Raji (cell line): Measurements from ENCODE around the gene ZMIZ1.

ENCODE experiments used
- POLR2A ChIP-seq: IDR thresholded peaks from 2 replicates; pipeline ENCODE4 v1.6.1; 2011; ENCODE audit warnings: low read depth, low read length, control low read depth; ENCODE audit not compliant: insufficient read depth

Gene ZMIZ1

GRCh38 chr10:79303631-79304478 is 235.1 kb downstream of the ZMIZ1 start:
- no peak for TF ChIP-seq POLR2A

DNA sequence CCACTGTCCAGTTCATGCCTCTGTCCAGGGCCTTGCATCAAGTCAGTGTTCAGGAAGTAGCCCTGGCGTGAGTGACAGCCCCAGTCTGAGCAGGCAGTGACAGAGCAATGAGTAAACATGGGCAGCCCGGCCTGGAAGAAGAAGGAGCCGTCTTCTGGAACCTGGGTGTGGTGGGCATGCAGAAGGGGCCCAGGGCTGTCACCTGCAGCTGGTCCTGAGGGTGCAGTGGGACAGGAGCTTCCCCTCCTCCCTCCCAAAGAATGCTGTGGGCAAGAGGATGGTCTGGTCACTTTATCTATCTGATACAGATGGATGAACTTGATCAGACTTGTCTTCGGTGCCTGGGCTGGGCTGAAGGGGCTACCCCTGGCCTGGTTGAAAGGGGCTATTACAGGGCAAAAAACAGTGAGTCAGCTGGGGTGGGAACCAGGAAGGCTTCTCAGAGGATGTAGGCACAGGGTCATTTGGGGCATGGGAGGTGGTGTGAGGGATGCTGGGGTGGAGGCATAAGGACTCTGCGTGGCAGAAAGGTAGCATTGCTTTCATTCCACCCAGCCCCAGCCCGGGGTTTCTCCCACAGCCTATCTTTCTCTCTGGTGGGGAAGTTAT is 235.8 kb downstream of the ZMIZ1 start:
- no peak for TF ChIP-seq POLR2A

GRCh38 chr10:79305515-79305914 is 236.7 kb downstream of the ZMIZ1 start:
- TF ChIP-seq POLR2A = no peak

DNA sequence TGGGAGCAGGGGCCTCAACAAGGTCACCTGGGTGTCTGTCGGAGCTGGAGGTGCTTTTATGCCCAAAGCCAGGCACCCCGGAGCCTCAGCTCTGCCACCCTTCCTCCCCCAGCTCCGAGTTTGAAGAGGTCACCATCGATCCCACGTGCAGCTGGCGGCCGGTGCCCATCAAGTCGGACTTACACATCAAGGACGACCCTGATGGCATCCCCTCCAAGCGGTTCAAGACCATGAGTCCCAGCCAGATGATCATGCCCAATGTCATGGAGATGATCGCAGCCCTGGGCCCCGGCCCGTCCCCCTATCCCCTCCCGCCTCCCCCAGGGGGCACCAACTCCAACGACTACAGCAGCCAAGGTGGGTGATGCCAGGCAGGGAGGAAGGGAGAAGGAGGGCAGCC is 237.2 kb downstream of the ZMIZ1 start:
- no peak for TF ChIP-seq POLR2A

DNA sequence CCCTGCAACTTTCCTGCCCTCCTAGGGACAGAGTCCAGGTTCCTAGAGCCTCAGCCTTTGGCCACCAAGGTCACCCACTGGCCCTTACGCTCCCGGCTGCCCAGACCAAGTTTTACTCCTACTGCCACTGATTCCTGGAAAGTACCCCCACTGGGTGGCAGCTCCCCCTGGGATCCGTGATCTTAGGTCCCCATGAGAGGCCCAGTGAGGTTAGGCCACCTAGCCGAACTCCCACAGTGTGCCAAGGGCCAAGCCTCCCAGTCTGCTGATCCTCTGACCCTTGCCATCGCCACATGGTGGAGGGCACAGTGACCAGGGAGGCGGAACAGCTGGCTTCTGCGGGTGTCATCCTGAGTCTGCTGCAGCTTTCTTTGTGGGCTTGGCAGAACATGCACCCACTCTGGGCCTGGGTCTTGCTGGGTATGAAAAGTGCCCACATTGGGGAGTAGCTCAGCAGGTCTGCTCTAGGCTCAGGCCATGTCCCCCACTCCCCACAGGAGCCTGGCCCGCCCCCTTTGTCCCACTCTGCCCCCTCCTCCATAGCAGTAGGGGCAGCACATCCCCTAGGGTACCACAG is 238.0 kb downstream of the ZMIZ1 start:
- no peak for TF ChIP-seq POLR2A

- no peak for TF ChIP-seq POLR2A
Observed at GRCh38 chr10:79308016-79308415, 239.2 kb downstream of the ZMIZ1 start.

GRCh38 chr10:79308969-79309665 is 240.4 kb downstream of the ZMIZ1 start:
- TF ChIP-seq POLR2A = no peak

- no peak for TF ChIP-seq POLR2A
Observed at GRCh38 chr10:79310200-79310865, 241.6 kb downstream of the ZMIZ1 start.

- no peak for TF ChIP-seq POLR2A
Observed at GRCh38 chr10:79310911-79311573, 242.3 kb downstream of the ZMIZ1 start.

DNA sequence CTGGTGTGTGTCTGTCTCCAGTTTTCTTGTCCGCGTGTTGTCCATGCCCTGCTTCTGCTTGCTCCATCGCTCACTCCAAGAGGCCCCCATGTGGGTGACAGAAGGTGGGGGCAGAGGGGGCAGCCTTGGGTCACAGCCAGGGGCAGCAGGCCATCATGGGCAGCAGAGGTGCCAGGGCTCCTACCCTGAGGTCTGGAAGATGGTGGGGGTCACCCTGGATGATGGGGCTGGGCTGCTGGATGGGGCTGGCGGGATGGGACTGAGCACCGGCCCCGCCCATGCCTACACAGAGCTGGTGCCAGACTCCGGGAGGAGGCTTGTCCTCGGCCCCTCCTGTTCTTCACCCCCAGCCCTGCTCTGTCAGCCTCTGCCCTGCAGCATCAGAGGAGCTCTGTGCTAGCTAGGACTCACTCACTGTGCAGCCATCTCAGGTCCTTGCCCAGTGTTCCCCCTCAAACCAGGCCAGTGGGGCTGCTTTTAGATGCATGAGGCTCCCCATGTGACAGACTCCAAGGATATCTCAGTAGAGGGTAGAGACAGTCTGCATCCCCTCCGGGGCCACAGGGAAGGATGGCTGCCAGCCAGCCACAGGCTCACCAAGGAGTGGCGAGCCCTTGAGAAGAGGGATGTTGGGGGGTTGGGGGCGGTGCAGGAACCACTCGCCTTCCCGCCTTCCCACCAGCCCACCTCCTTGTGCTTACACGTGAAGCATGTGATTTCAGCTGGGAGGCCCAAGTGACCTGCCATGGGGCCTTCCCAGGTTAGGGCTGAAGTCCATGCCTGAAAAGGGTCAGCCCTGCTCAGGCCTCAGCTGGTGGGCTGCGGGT is 243.0 kb downstream of the ZMIZ1 start:
- TF ChIP-seq POLR2A = no peak

DNA sequence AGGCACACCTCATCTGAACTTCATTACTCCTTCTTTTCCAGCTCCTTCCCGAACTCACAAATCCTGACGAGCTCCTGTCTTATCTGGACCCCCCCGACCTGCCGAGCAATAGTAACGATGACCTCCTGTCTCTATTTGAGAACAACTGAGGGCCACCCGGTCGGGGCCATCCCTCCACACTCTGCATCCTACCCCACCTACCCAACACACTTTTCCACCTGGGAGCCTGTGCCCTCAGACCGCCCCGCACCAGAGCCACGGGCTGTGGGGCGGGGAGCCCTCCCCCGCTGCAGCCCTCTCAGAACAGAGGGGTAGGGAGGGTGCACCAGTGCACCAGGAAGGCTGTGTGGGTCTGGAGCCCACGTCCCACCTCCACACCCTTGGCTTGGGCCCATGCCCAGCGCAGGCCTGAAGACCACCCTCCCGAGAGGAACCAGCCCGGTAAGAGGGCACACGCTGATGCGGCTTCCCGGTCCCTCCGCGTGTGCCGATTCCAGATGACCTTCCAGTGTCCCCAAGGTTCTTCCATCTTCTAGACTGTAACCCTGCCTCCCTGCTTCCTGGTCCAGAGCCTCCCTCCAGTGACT is 243.9 kb downstream of the ZMIZ1 start:
- TF ChIP-seq POLR2A = no peak

DNA sequence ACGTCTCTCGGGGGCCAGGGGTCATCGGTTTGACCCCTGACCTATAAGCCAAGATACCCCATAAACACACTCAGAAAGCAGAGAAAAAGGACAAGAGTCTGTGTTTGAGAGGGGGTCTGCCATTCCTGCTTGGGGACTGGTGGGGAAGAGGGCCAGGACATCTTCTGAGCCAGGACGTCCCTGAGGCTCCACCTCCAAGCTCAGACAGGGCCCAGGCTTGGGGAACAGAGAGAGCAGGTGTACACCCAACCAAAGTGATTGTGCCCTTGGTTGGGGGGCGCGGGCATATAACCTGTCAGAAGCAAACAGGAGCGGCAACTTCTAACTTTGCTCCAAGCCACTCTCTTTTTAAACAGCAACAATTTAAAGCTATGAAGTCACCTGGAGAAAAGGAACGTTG is 244.6 kb downstream of the ZMIZ1 start:
- no peak for TF ChIP-seq POLR2A

- no peak for TF ChIP-seq POLR2A
Observed at GRCh38 chr10:79313911-79314439, 245.2 kb downstream of the ZMIZ1 start.
